Right lobe of liver (tissue), 4 donors: Measurements from ENCODE around the gene RHOT1.

Experiments
- POLR2A ChIP-seq: fragments of 450-650 bp; IDR thresholded peaks from one replicate; pipeline ENCODE4 v1.6.1; 2017; ENCODE audit warnings: antibody characterized with exemption, mild to moderate bottlenecking
- TF ChIP-seq, protein P1 (sequence below), 4 donors: fragments of 200-600 bp in 3 of 4; fragments of 450-650 bp in 1 of 4; IDR thresholded peaks; one replicate each; pipeline versions ENCODE4 v1.5.1 to v1.8.0; 2016 to 2022; ENCODE audit warnings: antibody characterized with exemption in 4 of 4, mild to moderate bottlenecking in 2 of 4
- donor health status: DM: no; HTN: no; CAD: no.
- donor health status: DM: no; HTN: no; CAD: no.
- donor health status: DM: no; HTN: yes; CAD: no.

GRCh38 chr17:32239456-32239855, 97.2 kb downstream of the RHOT1 start:
- TF ChIP-seq, protein P1, sequence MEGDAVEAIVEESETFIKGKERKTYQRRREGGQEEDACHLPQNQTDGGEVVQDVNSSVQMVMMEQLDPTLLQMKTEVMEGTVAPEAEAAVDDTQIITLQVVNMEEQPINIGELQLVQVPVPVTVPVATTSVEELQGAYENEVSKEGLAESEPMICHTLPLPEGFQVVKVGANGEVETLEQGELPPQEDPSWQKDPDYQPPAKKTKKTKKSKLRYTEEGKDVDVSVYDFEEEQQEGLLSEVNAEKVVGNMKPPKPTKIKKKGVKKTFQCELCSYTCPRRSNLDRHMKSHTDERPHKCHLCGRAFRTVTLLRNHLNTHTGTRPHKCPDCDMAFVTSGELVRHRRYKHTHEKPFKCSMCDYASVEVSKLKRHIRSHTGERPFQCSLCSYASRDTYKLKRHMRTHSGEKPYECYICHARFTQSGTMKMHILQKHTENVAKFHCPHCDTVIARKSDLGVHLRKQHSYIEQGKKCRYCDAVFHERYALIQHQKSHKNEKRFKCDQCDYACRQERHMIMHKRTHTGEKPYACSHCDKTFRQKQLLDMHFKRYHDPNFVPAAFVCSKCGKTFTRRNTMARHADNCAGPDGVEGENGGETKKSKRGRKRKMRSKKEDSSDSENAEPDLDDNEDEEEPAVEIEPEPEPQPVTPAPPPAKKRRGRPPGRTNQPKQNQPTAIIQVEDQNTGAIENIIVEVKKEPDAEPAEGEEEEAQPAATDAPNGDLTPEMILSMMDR (IDR thresholded peaks at IDR 0.05) = no peak
- no peak for TF ChIP-seq POLR2A
